Measurements from ENCODE around the gene PEAK3. TPM values are rescaled to one million over a fixed set of nuclear protein-coding genes. Genes with fewer than 3 reads are reported as not detected.

PEAK3 gene
- total and polyA plus RNA-seq, 9 of the 15 experiments (the other 6 are each of a cell fraction or from before 2014, with no cell fraction given), result 0.07 to 0.40 TPM; not detected in 7

DNA sequence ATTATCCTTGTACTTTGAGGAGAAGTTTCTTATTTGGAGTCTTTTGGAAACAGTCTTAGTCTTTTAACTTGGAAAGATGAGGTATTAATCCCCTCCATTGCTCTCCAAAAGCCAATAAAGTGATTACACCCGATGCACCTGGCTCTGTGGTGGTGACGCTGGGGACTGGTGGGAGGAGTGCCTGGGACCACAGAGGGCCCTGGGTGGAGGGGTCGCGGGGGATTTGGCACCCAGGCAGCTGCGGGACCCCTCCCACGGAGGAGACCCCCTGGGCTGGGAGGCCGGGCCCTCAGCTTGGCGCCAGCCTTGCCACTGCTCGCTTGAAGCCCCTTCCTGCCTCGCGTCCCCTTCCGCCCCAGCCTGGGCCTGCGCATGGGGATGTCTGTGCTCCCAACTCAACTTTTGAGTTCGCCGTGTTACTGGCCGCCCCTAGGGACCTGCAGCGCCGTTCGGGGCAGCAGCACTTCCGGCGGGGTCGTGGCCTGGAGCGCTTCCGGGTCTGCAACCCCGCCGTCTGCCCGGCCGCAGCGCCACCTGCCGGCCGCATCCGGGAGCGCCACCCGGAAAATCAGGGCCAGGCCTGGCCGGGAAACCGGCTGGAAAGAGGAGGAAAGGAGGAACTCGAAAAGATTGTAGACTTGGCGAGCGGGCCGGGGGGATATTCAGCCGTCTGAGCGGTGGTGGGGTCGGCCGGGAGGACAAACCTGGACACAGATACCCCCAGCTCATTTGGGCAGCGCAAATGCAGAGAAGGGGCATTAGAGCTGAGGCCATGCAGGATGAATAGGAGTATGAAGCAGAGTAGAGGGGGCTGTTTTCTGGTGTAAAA, 8.4 kb downstream of the PEAK3 start (continued):
- TF ChIP-seq KLF13 (tag; IDR thresholded peaks at IDR 0.05; ENCODE audit: borderline replicate concordance, low read depth), result peak; percentile 62; the same call in 1 of the 2 replicates
- TF ChIP-seq ZBTB17 (CRISPR knock-in tag; IDR thresholded peaks at IDR 0.05), result peak; percentile 87
- no peak; the same call in 1 of the 2 replicates for TF ChIP-seq SMAD3 (CRISPR knock-in tag; conservative IDR thresholded peaks at IDR 0.05)
- TF ChIP-seq, protein P1, sequence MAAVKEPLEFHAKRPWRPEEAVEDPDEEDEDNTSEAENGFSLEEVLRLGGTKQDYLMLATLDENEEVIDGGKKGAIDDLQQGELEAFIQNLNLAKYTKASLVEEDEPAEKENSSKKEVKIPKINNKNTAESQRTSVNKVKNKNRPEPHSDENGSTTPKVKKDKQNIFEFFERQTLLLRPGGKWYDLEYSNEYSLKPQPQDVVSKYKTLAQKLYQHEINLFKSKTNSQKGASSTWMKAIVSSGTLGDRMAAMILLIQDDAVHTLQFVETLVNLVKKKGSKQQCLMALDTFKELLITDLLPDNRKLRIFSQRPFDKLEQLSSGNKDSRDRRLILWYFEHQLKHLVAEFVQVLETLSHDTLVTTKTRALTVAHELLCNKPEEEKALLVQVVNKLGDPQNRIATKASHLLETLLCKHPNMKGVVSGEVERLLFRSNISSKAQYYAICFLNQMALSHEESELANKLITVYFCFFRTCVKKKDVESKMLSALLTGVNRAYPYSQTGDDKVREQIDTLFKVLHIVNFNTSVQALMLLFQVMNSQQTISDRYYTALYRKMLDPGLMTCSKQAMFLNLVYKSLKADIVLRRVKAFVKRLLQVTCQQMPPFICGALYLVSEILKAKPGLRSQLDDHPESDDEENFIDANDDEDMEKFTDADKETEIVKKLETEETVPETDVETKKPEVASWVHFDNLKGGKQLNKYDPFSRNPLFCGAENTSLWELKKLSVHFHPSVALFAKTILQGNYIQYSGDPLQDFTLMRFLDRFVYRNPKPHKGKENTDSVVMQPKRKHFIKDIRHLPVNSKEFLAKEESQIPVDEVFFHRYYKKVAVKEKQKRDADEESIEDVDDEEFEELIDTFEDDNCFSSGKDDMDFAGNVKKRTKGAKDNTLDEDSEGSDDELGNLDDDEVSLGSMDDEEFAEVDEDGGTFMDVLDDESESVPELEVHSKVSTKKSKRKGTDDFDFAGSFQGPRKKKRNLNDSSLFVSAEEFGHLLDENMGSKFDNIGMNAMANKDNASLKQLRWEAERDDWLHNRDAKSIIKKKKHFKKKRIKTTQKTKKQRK (IDR thresholded peaks at IDR 0.05; ENCODE audit: borderline replicate concordance, low read depth, low read length), result no peak
- no peak; the same call in none of the 2 replicates for TF ChIP-seq PML (IDR thresholded peaks at IDR 0.05; ENCODE audit: low read length)
- no peak; the same call in 1 of the 2 replicates for TF ChIP-seq RFX7 (CRISPR knock-in tag; IDR thresholded peaks at IDR 0.05)
- no peak for TF ChIP-seq RBM34 (IDR thresholded peaks at IDR 0.05; ENCODE audit: borderline replicate concordance, insufficient read depth, low read length)
- peak; percentile 95 for TF ChIP-seq HCFC1 (IDR thresholded peaks at IDR 0.05; ENCODE audit: low read depth, low read length)
- TF ChIP-seq, protein P2, sequence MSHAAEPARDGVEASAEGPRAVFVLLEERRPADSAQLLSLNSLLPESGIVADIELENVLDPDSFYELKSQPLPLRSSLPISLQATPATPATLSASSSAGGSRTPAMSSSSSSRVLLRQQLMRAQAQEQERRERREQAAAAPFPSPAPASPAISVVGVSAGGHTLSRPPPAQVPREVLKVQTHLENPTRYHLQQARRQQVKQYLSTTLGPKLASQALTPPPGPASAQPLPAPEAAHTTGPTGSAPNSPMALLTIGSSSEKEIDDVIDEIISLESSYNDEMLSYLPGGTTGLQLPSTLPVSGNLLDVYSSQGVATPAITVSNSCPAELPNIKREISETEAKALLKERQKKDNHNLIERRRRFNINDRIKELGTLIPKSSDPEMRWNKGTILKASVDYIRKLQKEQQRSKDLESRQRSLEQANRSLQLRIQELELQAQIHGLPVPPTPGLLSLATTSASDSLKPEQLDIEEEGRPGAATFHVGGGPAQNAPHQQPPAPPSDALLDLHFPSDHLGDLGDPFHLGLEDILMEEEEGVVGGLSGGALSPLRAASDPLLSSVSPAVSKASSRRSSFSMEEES (CRISPR knock-in tag; IDR thresholded peaks at IDR 0.05), result no peak
- TF ChIP-seq ZNF584 (CRISPR knock-in tag; IDR thresholded peaks at IDR 0.05; ENCODE audit: low read depth), result no peak
- TF ChIP-seq NCOA2 (IDR thresholded peaks at IDR 0.05; ENCODE audit: partially characterized antibody in 2 of 2), result no peak
- TF ChIP-seq FOXJ3 (CRISPR knock-in tag; IDR thresholded peaks at IDR 0.05), result no peak
- 0 out of 2 replicates have a peak, but pooled peaks have one; percentile 40 for TF ChIP-seq ZEB2 (IDR thresholded peaks at IDR 0.05)
- peak; percentile 58 for TF ChIP-seq SOX6 (IDR thresholded peaks at IDR 0.05)
- no peak for TF ChIP-seq XRCC4 (IDR thresholded peaks at IDR 0.05; ENCODE audit: extremely low read depth, insufficient read depth, insufficient read length)
- TF ChIP-seq, protein P3, sequence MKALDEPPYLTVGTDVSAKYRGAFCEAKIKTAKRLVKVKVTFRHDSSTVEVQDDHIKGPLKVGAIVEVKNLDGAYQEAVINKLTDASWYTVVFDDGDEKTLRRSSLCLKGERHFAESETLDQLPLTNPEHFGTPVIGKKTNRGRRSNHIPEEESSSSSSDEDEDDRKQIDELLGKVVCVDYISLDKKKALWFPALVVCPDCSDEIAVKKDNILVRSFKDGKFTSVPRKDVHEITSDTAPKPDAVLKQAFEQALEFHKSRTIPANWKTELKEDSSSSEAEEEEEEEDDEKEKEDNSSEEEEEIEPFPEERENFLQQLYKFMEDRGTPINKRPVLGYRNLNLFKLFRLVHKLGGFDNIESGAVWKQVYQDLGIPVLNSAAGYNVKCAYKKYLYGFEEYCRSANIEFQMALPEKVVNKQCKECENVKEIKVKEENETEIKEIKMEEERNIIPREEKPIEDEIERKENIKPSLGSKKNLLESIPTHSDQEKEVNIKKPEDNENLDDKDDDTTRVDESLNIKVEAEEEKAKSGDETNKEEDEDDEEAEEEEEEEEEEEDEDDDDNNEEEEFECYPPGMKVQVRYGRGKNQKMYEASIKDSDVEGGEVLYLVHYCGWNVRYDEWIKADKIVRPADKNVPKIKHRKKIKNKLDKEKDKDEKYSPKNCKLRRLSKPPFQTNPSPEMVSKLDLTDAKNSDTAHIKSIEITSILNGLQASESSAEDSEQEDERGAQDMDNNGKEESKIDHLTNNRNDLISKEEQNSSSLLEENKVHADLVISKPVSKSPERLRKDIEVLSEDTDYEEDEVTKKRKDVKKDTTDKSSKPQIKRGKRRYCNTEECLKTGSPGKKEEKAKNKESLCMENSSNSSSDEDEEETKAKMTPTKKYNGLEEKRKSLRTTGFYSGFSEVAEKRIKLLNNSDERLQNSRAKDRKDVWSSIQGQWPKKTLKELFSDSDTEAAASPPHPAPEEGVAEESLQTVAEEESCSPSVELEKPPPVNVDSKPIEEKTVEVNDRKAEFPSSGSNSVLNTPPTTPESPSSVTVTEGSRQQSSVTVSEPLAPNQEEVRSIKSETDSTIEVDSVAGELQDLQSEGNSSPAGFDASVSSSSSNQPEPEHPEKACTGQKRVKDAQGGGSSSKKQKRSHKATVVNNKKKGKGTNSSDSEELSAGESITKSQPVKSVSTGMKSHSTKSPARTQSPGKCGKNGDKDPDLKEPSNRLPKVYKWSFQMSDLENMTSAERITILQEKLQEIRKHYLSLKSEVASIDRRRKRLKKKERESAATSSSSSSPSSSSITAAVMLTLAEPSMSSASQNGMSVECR (CRISPR knock-in tag; IDR thresholded peaks at IDR 0.05), result peak; percentile 92
- TF ChIP-seq STAT5B (CRISPR knock-in tag; IDR thresholded peaks at IDR 0.05), result no peak
- no peak for TF ChIP-seq MCM7 (IDR thresholded peaks at IDR 0.05)
- peak; percentile 57 to 67; a peak in 3 of 4 replicates for TF ChIP-seq TEAD1 (CRISPR knock-in tag; IDR thresholded peaks at IDR 0.05)
